Stimulated activated CD8-positive, alpha-beta memory T cell treated with anti-CD3 and anti-CD28 coated beads, Interleukin-4, amount 100 ng/mL, for 4 hours (primary cell): ENCODE measurements around the gene TRIM6.
"Not testable (repeated sequence)": the region's sequence is repeated elsewhere in the genome, so short reads cannot be mapped to it uniquely, and the experiment has no call there.

Experiments used
- DNase-seq, 2 donors: peaks; one replicate each; pipeline ENCODE4 v3.0.0-alpha.2; 2020; ENCODE audit warnings: low read depth in 2 of 2, low spot score in 1 of 2

Gene TRIM6

GRCh38 chr11:5603326-5603725 is 6.9 kb downstream of the TRIM6 start:
- DNase-seq, result no peak

GRCh38 chr11:5604896-5605295 is 8.5 kb downstream of the TRIM6 start:
- no peak for DNase-seq

- DNase-seq, result no peak
Observed at GRCh38 chr11:5605849-5606248, 9.4 kb downstream of the TRIM6 start.

- DNase-seq, result no peak
Observed at GRCh38 chr11:5608808-5609207, 12.4 kb downstream of the TRIM6 start.

GRCh38 chr11:5610446-5610845 is 14.0 kb downstream of the TRIM6 start:
- no peak for DNase-seq

- DNase-seq, result no peak
Observed at GRCh38 chr11:5611627-5612026, 15.2 kb downstream of the TRIM6 start.

GRCh38 chr11:5618807-5619206 is 22.4 kb downstream of the TRIM6 start:
- DNase-seq, result no peak

GRCh38 chr11:5620651-5621521 is 24.4 kb downstream of the TRIM6 start:
- DNase-seq, result no peak

GRCh38 chr11:5621580-5621979 is 25.1 kb downstream of the TRIM6 start:
- no peak for DNase-seq

- no peak for DNase-seq
Observed at GRCh38 chr11:5622802-5623201, 26.4 kb downstream of the TRIM6 start.

- DNase-seq, result peak; percentile 27 to 28
Observed at GRCh38 chr11:5624489-5625279, 28.2 kb downstream of the TRIM6 start, which contains the start of gene TRIM34. Gene TRIM34 (plus strand): TSS chr11:5625001. CDS start chr11:5632332, 7,331 bp downstream.

GRCh38 chr11:5625281-5625680 is 28.8 kb downstream of the TRIM6 start:
- DNase-seq, result no peak

- DNase-seq, result no peak
Observed at GRCh38 chr11:5626196-5626595, 29.8 kb downstream of the TRIM6 start.

GRCh38 chr11:5631417-5631816 is 35.0 kb downstream of the TRIM6 start:
- DNase-seq, result no peak

- no peak for DNase-seq
Observed at GRCh38 chr11:5631969-5632635, 35.7 kb downstream of the TRIM6 start.

- no peak for DNase-seq
Observed at GRCh38 chr11:5639953-5640352, 43.5 kb downstream of the TRIM6 start.

- no peak for DNase-seq
Observed at GRCh38 chr11:5643585-5643984, 47.1 kb downstream of the TRIM6 start.

- DNase-seq, result no peak
Observed at GRCh38 chr11:5646139-5646538, 49.7 kb downstream of the TRIM6 start.

- DNase-seq, result no peak
Observed at GRCh38 chr11:5655474-5655873, 59.0 kb downstream of the TRIM6 start.

GRCh38 chr11:5656956-5657355 is 60.5 kb downstream of the TRIM6 start:
- not testable (repeated sequence) for DNase-seq

GRCh38 chr11:5658318-5658717 is 61.9 kb downstream of the TRIM6 start:
- no peak for DNase-seq
